CD14-positive monocyte (primary cell): ENCODE data around the gene USP30. TPM values are rescaled to one million over a fixed set of nuclear protein-coding genes. Genes with fewer than 3 reads are reported as not detected.
A peak's percentile ranks its signal among the peaks of the same experiment; 100 is the strongest.

Experiments
- DNase-seq, 3 donors: peaks; one replicate each; pipeline ENCODE4 v3.0.0-alpha.2; 2011 to 2022
- H2AFZ ChIP-seq: 2 replicates; pipeline ENCODE4 v1.6.0; 2012; ENCODE audit warnings: mild to moderate bottlenecking, low read depth, low read length, inconsistent platforms; ENCODE audit not compliant: insufficient read depth, poor library complexity, severe bottlenecking
- H3K27ac ChIP-seq, 2 donors: 1 replicate in 1 of 2; 2 replicates in 1 of 2; pipeline ENCODE4 v1.5.1; 2012 to 2013; ENCODE audit warnings: low read length in 2 of 2, control low read depth in 1 of 2, inconsistent platforms in 1 of 2, low read depth in 1 of 2, mild to moderate bottlenecking in 1 of 2
- H3K27me3 ChIP-seq, 2 donors: one replicate each; pipeline versions ENCODE4 v1.6.0 to v1.6.1; 2011 to 2013; ENCODE audit warnings: low read length in 2 of 2; ENCODE audit not compliant: control insufficient read depth in 2 of 2, insufficient read depth in 2 of 2
- H3K36me3 ChIP-seq, 2 donors: replicated peaks in 1 of 2; 1 replicate in 1 of 2; 2 replicates in 1 of 2; pipeline versions ENCODE4 v1.5.1 to v1.6.1; 2012 to 2013; ENCODE audit warnings: low read length in 2 of 2, control low read depth in 1 of 2, inconsistent platforms in 1 of 2, mild to moderate bottlenecking in 1 of 2; ENCODE audit not compliant: insufficient read depth in 2 of 2, control insufficient read depth in 1 of 2
- H3K4me1 ChIP-seq, 2 donors: 1 replicate in 1 of 2; 2 replicates in 1 of 2; pipeline versions ENCODE4 v1.5.1 to v1.6.1; 2012 to 2013; ENCODE audit warnings: low read length in 2 of 2, control low read depth in 1 of 2, inconsistent platforms in 1 of 2, mild to moderate bottlenecking in 1 of 2, moderate library complexity in 1 of 2; ENCODE audit not compliant: insufficient read depth in 2 of 2, control insufficient read depth in 1 of 2
- H3K4me2 ChIP-seq: replicated peaks from 2 replicates; pipeline ENCODE3; 2012; ENCODE audit warnings: low read length, moderate library complexity, mild to moderate bottlenecking; ENCODE audit not compliant: poor library complexity, severe bottlenecking; ENCODE audit errors: extremely low read depth
- H3K4me3 ChIP-seq, 3 experiments: fragments of 200-600 bp in 1 of 3; sonication (generic) in 1 of 3; replicated peaks in 1 of 3; 1 replicate in 2 of 3; 2 replicates in 1 of 3; pipeline ENCODE4 v1.5.1; 2011 to 2013; ENCODE audit warnings: low read length in 3 of 3, mild to moderate bottlenecking in 3 of 3, control low read depth in 2 of 3, low read depth in 2 of 3, inconsistent platforms in 1 of 3, moderate library complexity in 1 of 3
- H3K79me2 ChIP-seq: 2 replicates; pipeline ENCODE4 v1.6.0; 2012; ENCODE audit warnings: mild to moderate bottlenecking, control low read depth, inconsistent platforms, low read length, moderate library complexity; ENCODE audit not compliant: insufficient read depth
- H3K9ac ChIP-seq: 2 replicates; pipeline ENCODE4 v1.6.0; 2017; ENCODE audit warnings: low read length, mild to moderate bottlenecking; ENCODE audit not compliant: insufficient read depth, poor library complexity, severe bottlenecking
- H3K9me3 ChIP-seq, 2 donors: replicated peaks in 1 of 2; 1 replicate in 1 of 2; 2 replicates in 1 of 2; pipeline versions ENCODE4 v1.5.1 to v1.6.1; 2012 to 2013; ENCODE audit warnings: low read length in 2 of 2, control low read depth in 1 of 2; ENCODE audit not compliant: control insufficient read depth in 1 of 2, insufficient read depth in 1 of 2
- H4K20me1 ChIP-seq: 2 replicates; pipeline ENCODE4 v1.6.0; 2012; ENCODE audit warnings: mild to moderate bottlenecking, low read length, control low read depth, moderate library complexity; ENCODE audit not compliant: insufficient read depth
- H3K27ac Mint-ChIP-seq, 7 donors: one replicate each; pipeline ENCODE4 v1.8.0; 2020; ENCODE audit warnings: mild to moderate bottlenecking in 7 of 7, mixed read lengths in 7 of 7, moderate library complexity in 6 of 7, inconsistent platforms in 2 of 7
- H3K27me3 Mint-ChIP-seq, 3 donors: one replicate each; pipeline ENCODE4 v1.8.0; 2021 to 2022; ENCODE audit warnings: low read depth in 3 of 3, mild to moderate bottlenecking in 3 of 3, mixed read lengths in 3 of 3, moderate library complexity in 3 of 3, inconsistent platforms in 1 of 3
- H3K36me3 Mint-ChIP-seq, 2 donors: one replicate each; pipeline ENCODE4 v1.8.0; 2020; ENCODE audit warnings: mixed read lengths in 2 of 2, inconsistent platforms in 1 of 2, mild to moderate bottlenecking in 1 of 2
- H3K4me1 Mint-ChIP-seq: one replicate; pipeline ENCODE4 v1.8.0; 2020; ENCODE audit warnings: mild to moderate bottlenecking, mixed read lengths
- H3K4me3 Mint-ChIP-seq, 2 donors: one replicate each; pipeline ENCODE4 v1.8.0; 2020; ENCODE audit warnings: mild to moderate bottlenecking in 2 of 2, mixed read lengths in 2 of 2, moderate library complexity in 1 of 2
- H3K9me3 Mint-ChIP-seq, 7 donors: one replicate each; pipeline ENCODE4 v1.8.0; 2020 to 2022; ENCODE audit warnings: mixed read lengths in 7 of 7, mild to moderate bottlenecking in 6 of 7, moderate library complexity in 6 of 7, inconsistent platforms in 2 of 7
- CTCF ChIP-seq: fragments of 200-600 bp; IDR thresholded peaks from one replicate; pipeline ENCODE4 v1.8.0; 2022; ENCODE audit warnings: antibody characterized with exemption, mild to moderate bottlenecking
- WGBS: methylation state at CpG from one replicate; pipeline ENCODE4 v1.1.5; 2013; ENCODE audit warnings: missing lambda C conversion rate; ENCODE audit not compliant: insufficient coverage; 5-methylcytosine and 5-hydroxymethylcytosine counted together
- intact Hi-C, 2 donors: fragments of 100-400 bp; cut with micrococcal nuclease; formaldehyde crosslinking; loops; one replicate each; pipeline versions ENCODE4 v1.15.0 to v1.15.1; 2023
- polyA plus RNA-seq, 3 donors: library from polyadenylated mRNA; depleted of rRNA in 1 of 3; unstranded in 2 of 3; stranded (reverse) in 1 of 3; fragments of 300-500 nt in 2 of 3; fragments of >200 nt in 1 of 3; fragmentation: Illumina TruSeq in 2 of 3; gene quantifications; 1 replicate in 2 of 3; 2 replicates in 1 of 3; pipeline ENCODE4 v1.2.3, GENCODE V29; 2012 to 2021

The USP30 gene
- polyA plus RNA-seq, 3 donors, result 4.5 to 8.2 (median 6.8) TPM

- Histone ChIP-seq H3K27ac (no peak overlapping the region), H2AFZ (no peak overlapping the region), H3K4me3 (no peak overlapping the region), H3K27me3 (no peaks in the 10 kb centered on the region), H4K20me1 (no peaks in the 10 kb centered on the region), H3K9ac (no peak overlapping the region), H3K79me2 (no peaks in the 10 kb centered on the region), H3K36me3 (peaks cover 42 to 52% of the 10 kb centered on the region in 2 donors), H3K9me3 (no peaks in the 10 kb centered on the region), H3K4me2 (no peak overlapping the region), H3K4me1 (peaks cover 15 to 16% of the 10 kb centered on the region in 2 donors)
- intact Hi-C loops, result loop anchor here (10.0 kb wide), 7 partner anchors 125 to 575 kb away; partner anchors contain the start of genes FICD (in 2 of the 2) and SSH1 (in 1 of the 2)
- Mint-ChIP-seq H3K36me3 (peaks cover 40 to 46% of the 10 kb centered on the region in 2 donors), H3K27me3 (peaks cover 0 to 2% (median 0%) of the 10 kb centered on the region in 3 donors), H3K4me3 (no peak overlapping the region), H3K4me1 (peaks cover 22% of the 10 kb centered on the region), H3K9me3 (peaks cover 0 to 2% (median 0%) of the 10 kb centered on the region in 7 donors), H3K27ac (no peak overlapping the region)
- WGBS, result 97% methylated on average over 5 of the region's 7 CpGs
- no peak for DNase-seq
- no peak for TF ChIP-seq CTCF
These were observed 37.3 kb downstream of the USP30 start for GRCh38 chr12:109089683-109090082.

DNA sequence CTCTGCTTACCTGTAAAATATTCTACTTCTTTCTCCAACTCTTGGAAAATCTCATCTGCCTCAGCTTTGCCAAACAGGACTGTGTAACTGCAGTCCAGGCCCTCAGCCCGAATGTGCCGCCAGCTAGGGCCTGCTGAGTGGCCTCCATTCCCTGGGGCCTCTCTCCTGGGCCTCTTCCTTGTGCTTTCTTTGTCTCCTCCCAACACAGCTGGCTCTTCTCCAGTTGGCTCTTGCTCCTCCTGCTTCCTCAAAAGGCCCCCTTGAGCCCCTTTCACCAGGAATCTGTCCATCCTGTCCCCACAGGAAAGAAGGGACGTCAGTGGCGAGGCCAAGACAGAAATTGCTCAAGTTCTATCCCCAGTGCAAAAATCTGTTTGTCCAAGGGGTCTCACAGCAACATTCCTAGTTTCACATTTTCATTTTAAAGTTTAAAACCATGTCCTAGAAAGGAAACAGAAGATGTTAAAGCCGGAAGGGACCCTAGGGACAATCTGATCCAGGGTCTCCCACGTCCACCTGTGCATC, 40.2 kb downstream of the USP30 start:
- Mint-ChIP-seq H3K4me1 (peaks cover 22% of the 10 kb centered on the region), H3K36me3 (peaks cover 16 to 21% of the 10 kb centered on the region in 2 donors)
- 43% methylated on average over 6 of the region's 6 CpGs for WGBS

More for the DNA sequence above, 40.2 kb downstream of the USP30 start:
- Histone ChIP-seq H3K36me3 (peaks cover 19 to 23% of the 10 kb centered on the region in 2 donors), H3K9me3 (no peaks in the 10 kb centered on the region), H3K27me3 (no peaks in the 10 kb centered on the region), H3K27ac (peak overlapping the region in 1 of 2 donors; percentile 68), H3K4me1 (peaks cover 21% of the 10 kb centered on the region in 2 donors), H3K4me3 (peak overlapping the region; percentile 42 to 70 (median 46)), H2AFZ (peak overlapping the region; percentile 79), H3K79me2 (no peaks in the 10 kb centered on the region), H3K4me2 (peak overlapping the region; percentile 78), H4K20me1 (no peaks in the 10 kb centered on the region), H3K9ac (peak overlapping the region; percentile 48)
- Mint-ChIP-seq H3K9me3 (peaks cover 0 to 2% (median 0%) of the 10 kb centered on the region in 7 donors), H3K4me3 (peak overlapping the region; percentile 77 to 87), H3K27ac (peak overlapping the region; percentile 75 to 92 (median 85)), H3K27me3 (peaks cover 0 to 2% (median 0%) of the 10 kb centered on the region in 3 donors)
- no peak for TF ChIP-seq CTCF
- peak in 1 of 3 donors; percentile 9 for DNase-seq
- intact Hi-C loops, result loop anchor here (1.0 to 10.0 kb wide), 9 partner anchors 40 to 578 kb away; partner anchors contain the start of genes FICD (in 2 of the 2), SSH1 (in 1 of the 2) and USP30 (in 1 of the 2)
